ENCODE results near the gene MDK. TPM values are rescaled to one million over a fixed set of nuclear protein-coding genes. Genes with fewer than 3 reads are reported as not detected.

MDK gene
- total RNA-seq, 1 donor from 2014 or later = 93.3 TPM

DNA sequence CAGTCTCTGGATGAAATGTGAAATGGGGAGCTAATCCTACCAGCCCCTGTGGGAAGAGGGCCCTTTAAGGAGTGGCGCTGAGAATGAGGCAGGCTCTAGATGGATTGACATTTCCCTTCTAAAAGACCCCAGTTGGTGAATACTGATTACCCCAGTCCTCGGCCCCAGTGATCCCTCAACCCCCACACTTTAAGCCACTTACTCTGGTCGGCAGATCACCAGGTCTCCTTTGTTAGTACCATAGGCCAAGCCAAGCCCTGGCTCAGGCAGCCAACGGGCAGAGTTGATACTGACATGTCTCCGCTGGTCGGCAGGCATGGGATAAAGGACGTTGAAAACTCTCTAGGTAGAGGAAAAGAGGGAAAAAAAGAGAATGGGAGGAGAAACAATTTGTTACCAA lies 36.2 kb downstream of the MDK start:
- peak in 1 of 2 donors; percentile 40 for DNase-seq (ENCODE audit: low spot score in 2 of 2)
- peaks cover 51 to 62% of the 10 kb centered on the region in 2 donors for H3K36me3 ChIP-seq
- intact Hi-C loops (cut with DNase I) = no loop called here
- no peak overlapping the region for H3K27ac ChIP-seq
- no peaks in the 10 kb centered on the region for H3K9me3 ChIP-seq
- H3K27me3 ChIP-seq = no peaks in the 10 kb centered on the region
- H3K4me1 ChIP-seq = no peaks in the 10 kb centered on the region
- TF ChIP-seq, protein P1, sequence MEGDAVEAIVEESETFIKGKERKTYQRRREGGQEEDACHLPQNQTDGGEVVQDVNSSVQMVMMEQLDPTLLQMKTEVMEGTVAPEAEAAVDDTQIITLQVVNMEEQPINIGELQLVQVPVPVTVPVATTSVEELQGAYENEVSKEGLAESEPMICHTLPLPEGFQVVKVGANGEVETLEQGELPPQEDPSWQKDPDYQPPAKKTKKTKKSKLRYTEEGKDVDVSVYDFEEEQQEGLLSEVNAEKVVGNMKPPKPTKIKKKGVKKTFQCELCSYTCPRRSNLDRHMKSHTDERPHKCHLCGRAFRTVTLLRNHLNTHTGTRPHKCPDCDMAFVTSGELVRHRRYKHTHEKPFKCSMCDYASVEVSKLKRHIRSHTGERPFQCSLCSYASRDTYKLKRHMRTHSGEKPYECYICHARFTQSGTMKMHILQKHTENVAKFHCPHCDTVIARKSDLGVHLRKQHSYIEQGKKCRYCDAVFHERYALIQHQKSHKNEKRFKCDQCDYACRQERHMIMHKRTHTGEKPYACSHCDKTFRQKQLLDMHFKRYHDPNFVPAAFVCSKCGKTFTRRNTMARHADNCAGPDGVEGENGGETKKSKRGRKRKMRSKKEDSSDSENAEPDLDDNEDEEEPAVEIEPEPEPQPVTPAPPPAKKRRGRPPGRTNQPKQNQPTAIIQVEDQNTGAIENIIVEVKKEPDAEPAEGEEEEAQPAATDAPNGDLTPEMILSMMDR (IDR thresholded peaks at IDR 0.05) = no peak
- H3K4me3 ChIP-seq = no peak overlapping the region

- TF ChIP-seq, protein P1 (IDR thresholded peaks at IDR 0.05) = no peak
- Histone ChIP-seq H3K9me3 (no peaks in the 10 kb centered on the region), H3K4me3 (no peak overlapping the region), H3K36me3 (peaks cover 49 to 55% of the 10 kb centered on the region in 2 donors), H3K4me1 (no peaks in the 10 kb centered on the region), H3K27ac (no peak overlapping the region), H3K27me3 (no peaks in the 10 kb centered on the region)
- no peak for DNase-seq (ENCODE audit: low spot score in 2 of 2)
- intact Hi-C loops (cut with DNase I) = no loop called here
These were observed 37.3 kb downstream of the MDK start for GRCh38 chr11:46418751-46419150.

- Histone ChIP-seq H3K27ac (no peak overlapping the region), H3K4me1 (no peaks in the 10 kb centered on the region), H3K36me3 (peaks cover 33 to 38% of the 10 kb centered on the region in 2 donors), H3K27me3 (no peaks in the 10 kb centered on the region), H3K9me3 (no peaks in the 10 kb centered on the region), H3K4me3 (no peak overlapping the region)
- TF ChIP-seq, protein P1 (IDR thresholded peaks at IDR 0.05) = no peak
- intact Hi-C loops (cut with DNase I) = no loop called here
- no peak for DNase-seq (ENCODE audit: low spot score in 2 of 2)
These were observed 39.0 kb downstream of the MDK start for GRCh38 chr11:46420513-46420912.

- H3K27ac ChIP-seq = no peak overlapping the region
- TF ChIP-seq, protein P1 (IDR thresholded peaks at IDR 0.05) = no peak
- H3K36me3 ChIP-seq = peaks cover 25 to 29% of the 10 kb centered on the region in 2 donors
These were observed 39.9 kb downstream of the MDK start for GRCh38 chr11:46421257-46421880.

DNA sequence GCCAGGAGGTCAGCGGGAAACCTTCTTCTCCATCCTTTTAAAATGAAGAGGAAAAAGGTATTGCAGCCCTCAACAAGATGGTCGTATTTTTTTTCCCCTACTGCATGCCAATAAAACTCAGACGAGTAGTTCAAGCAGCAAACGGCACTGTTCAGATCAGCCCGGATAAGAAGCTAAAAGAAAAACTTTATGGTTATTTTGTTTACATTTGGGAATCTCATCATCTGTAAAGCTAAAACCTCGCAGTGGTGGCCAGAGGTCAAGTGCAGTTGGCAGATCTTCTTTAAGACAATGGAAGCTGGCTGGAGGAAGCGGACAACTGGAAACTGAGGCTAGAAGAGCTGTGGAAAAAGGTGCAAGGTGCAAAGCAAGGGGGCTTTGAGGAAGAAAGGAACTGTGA lies 41.1 kb downstream of the MDK start:
- Histone ChIP-seq H3K9me3 (no peaks in the 10 kb centered on the region), H3K4me1 (no peaks in the 10 kb centered on the region), H3K4me3 (no peak overlapping the region), H3K27ac (no peak overlapping the region), H3K36me3 (peaks cover 16 to 24% of the 10 kb centered on the region in 2 donors), H3K27me3 (no peaks in the 10 kb centered on the region)
- intact Hi-C loops (cut with DNase I) = no loop called here
- no peak for DNase-seq (ENCODE audit: low spot score in 2 of 2)
- TF ChIP-seq, protein P1 (IDR thresholded peaks at IDR 0.05) = no peak

More at GRCh38 chr11:46421257-46421880, 39.9 kb downstream of the MDK start:
- DNase-seq (ENCODE audit: low spot score in 2 of 2) = no peak
- Histone ChIP-seq H3K9me3 (no peaks in the 10 kb centered on the region), H3K4me3 (no peak overlapping the region), H3K27me3 (no peaks in the 10 kb centered on the region), H3K4me1 (no peaks in the 10 kb centered on the region)
- intact Hi-C loops (cut with DNase I) = no loop called here
